Eye (tissue), 1 donor: Measurements from ENCODE around the gene CHML.
"Not testable (repeated sequence)": the region's sequence is repeated elsewhere in the genome, so short reads cannot be mapped to it uniquely, and the experiment has no call there.

Experiments
- DNase-seq: peaks from one replicate; pipeline ENCODE4 v3.0.0-alpha.2; 2015

CHML gene

GRCh38 chr1:241640149-241640866 lies at the start of gene CHML, which contains the start of gene OPN3:
Gene CHML, minus strand, starts transcription at chr1:241640369. Its CDS starts 4,603 bp downstream, at chr1:241635766.
Gene OPN3, minus strand, starts transcription at chr1:241640369. Its CDS starts 115 bp downstream, at chr1:241640254.
- DNase-seq: peak; percentile 96

- DNase-seq: no peak
Observed at GRCh38 chr1:241688940-241689368, 48.8 kb upstream of the CHML start.

- DNase-seq: no peak
Observed at GRCh38 chr1:241684108-241684507, 43.9 kb upstream of the CHML start.

- DNase-seq: no peak
Observed at GRCh38 chr1:241682921-241683320, 42.8 kb upstream of the CHML start.

GRCh38 chr1:241681861-241682448 lies 41.8 kb upstream of the CHML start:
- not testable (repeated sequence) for DNase-seq

- DNase-seq: no peak
Observed at GRCh38 chr1:241679961-241680360, 39.8 kb upstream of the CHML start.

- no peak for DNase-seq
Observed at GRCh38 chr1:241679404-241679803, 39.2 kb upstream of the CHML start.

GRCh38 chr1:241678536-241678935 lies 38.4 kb upstream of the CHML start:
- no peak for DNase-seq

GRCh38 chr1:241677201-241677600 lies 37.0 kb upstream of the CHML start:
- no peak for DNase-seq

- DNase-seq: no peak
Observed at GRCh38 chr1:241675983-241676382, 35.8 kb upstream of the CHML start.

GRCh38 chr1:241674805-241675384 lies 34.7 kb upstream of the CHML start:
- no peak for DNase-seq

GRCh38 chr1:241672301-241672700 lies 32.1 kb upstream of the CHML start:
- DNase-seq: no peak

GRCh38 chr1:241666419-241666818 lies 26.2 kb upstream of the CHML start:
- no peak for DNase-seq

GRCh38 chr1:241660424-241660972 lies 20.3 kb upstream of the CHML start:
- no peak for DNase-seq

- not testable (repeated sequence) for DNase-seq
Observed at GRCh38 chr1:241659016-241659415, 18.8 kb upstream of the CHML start.

- DNase-seq: no peak
Observed at GRCh38 chr1:241658081-241658793, 18.1 kb upstream of the CHML start.

GRCh38 chr1:241654641-241655040 lies 14.5 kb upstream of the CHML start:
- DNase-seq: no peak

- no peak for DNase-seq
Observed at GRCh38 chr1:241654019-241654418, 13.8 kb upstream of the CHML start.

GRCh38 chr1:241652012-241652411 lies 11.8 kb upstream of the CHML start, which contains the start of gene WDR64:
Gene WDR64, plus strand, starts transcription at chr1:241652281. Its CDS starts 204 bp downstream, at chr1:241652485.
- no peak for DNase-seq

- no peak for DNase-seq
Observed at GRCh38 chr1:241648159-241648558, 8.0 kb upstream of the CHML start.

GRCh38 chr1:241647658-241648057 lies 7.5 kb upstream of the CHML start:
- no peak for DNase-seq

- DNase-seq: no peak
Observed at GRCh38 chr1:241646201-241646600, 6.0 kb upstream of the CHML start.

GRCh38 chr1:241645199-241645598 lies 5.0 kb upstream of the CHML start:
- DNase-seq: no peak
